ENCODE results near the gene AHCYL2. TPM values are rescaled to one million over a fixed set of nuclear protein-coding genes. Genes with fewer than 3 reads are reported as not detected.

Gene AHCYL2
- polyA plus RNA-seq, 1 experiment, result 13.3 TPM

- CTCF ChIA-PET, result interaction anchor here (1.0 to 1.1 kb wide), 2 partner anchors 18 to 26 kb away, joined by 3 to 4 read pairs; no protein-coding TSS in a partner anchor
- no peak for TF ChIP-seq CTCF (IDR thresholded peaks at IDR 0.05; ENCODE audit: low read depth, low read length)
- H3K27ac ChIP-seq (ENCODE audit: low read depth, low read length), result no peak overlapping the region
- no peaks in the 10 kb centered on the region for H3K9me3 ChIP-seq (ENCODE audit: control insufficient read depth, insufficient read depth, low read length)
- POLR2A ChIA-PET, result no interaction called here
- no peak overlapping the region for H3K4me3 ChIP-seq (ENCODE audit: low read depth, low read length)
- H3K27me3 ChIP-seq (ENCODE audit: control insufficient read depth, insufficient read depth, low read length), result no peaks in the 10 kb centered on the region
- no peak for DNase-seq (ENCODE audit: low read depth, low spot score)
These were observed 169.3 kb downstream of the AHCYL2 start for GRCh38 chr7:129394101-129394500.

- Histone ChIP-seq H3K9me3 (ENCODE audit: control insufficient read depth, insufficient read depth, low read length) (no peaks in the 10 kb centered on the region), H3K4me3 (ENCODE audit: low read depth, low read length) (no peak overlapping the region), H3K27ac (ENCODE audit: low read depth, low read length) (no peak overlapping the region), H3K27me3 (ENCODE audit: control insufficient read depth, insufficient read depth, low read length) (no peaks in the 10 kb centered on the region)
- TF ChIP-seq CTCF (IDR thresholded peaks at IDR 0.05; ENCODE audit: low read depth, low read length), result no peak
- CTCF ChIA-PET, result interaction anchor here (0.7 to 3.1 kb wide), 2 partner anchors 28 to 218 kb away, joined by 3 to 12 read pairs; no protein-coding TSS in a partner anchor
- POLR2A ChIA-PET, result no interaction called here
- no peak for DNase-seq (ENCODE audit: low read depth, low spot score)
These were observed 170.4 kb downstream of the AHCYL2 start for GRCh38 chr7:129394982-129395914.

GRCh38 chr7:129401228-129401966 lies 176.6 kb downstream of the AHCYL2 start:
- POLR2A ChIA-PET, result no interaction called here
- no peak for DNase-seq (ENCODE audit: low read depth, low spot score)
- no peak overlapping the region for H3K4me3 ChIP-seq (ENCODE audit: low read depth, low read length)
- TF ChIP-seq CTCF (IDR thresholded peaks at IDR 0.05; ENCODE audit: low read depth, low read length), result no peak
- H3K9me3 ChIP-seq (ENCODE audit: control insufficient read depth, insufficient read depth, low read length), result no peaks in the 10 kb centered on the region
- no peaks in the 10 kb centered on the region for H3K27me3 ChIP-seq (ENCODE audit: control insufficient read depth, insufficient read depth, low read length)
- H3K27ac ChIP-seq (ENCODE audit: low read depth, low read length), result no peak overlapping the region
- CTCF ChIA-PET, result interaction anchor here (0.9 to 3.1 kb wide), 5 partner anchors 10 to 190 kb away, joined by 3 to 16 read pairs (median 4); no protein-coding TSS in a partner anchor

DNA sequence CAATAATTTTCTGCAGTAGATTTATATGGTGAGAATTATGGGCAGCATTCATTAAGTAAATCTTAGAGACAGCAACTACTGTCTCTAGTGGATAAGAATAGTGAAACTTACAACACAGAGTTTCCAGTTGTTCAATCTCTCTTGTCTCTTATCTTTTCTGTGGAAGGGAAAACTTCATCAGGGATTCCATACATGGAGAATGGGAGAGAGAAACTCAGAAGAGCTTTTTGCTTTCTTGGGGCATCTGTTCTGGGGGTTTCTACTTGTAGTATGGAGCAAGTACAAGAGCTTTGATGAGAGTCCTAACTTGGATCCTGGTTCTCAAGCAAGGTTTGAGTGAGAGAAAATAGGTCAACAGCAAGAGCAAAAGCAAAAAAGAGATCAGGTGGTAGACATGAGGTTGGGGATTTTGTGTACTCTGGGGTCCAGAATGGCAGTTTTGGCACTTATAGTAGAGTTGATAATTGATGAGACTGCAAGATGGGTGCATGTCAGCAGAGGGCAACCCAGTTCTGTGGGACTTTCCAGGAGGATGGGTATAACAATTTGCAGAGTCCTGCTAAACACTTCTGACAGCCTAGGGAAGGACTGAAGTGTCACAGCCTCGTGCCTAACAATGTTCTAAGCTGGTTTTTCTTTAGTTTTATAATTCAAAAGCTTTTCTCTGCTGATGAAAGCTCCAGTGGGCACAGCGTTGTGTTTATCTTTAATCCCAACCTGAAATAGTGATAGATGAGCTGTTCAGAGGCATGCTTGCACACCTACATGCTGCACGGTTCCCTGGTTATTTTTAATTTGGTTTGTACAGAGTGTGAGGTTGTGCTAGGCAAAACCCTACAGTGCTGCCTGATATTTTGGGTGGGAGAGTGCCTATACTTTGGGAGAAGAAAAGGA lies 177.4 kb downstream of the AHCYL2 start:
- ChIA-PET POLR2A (no interaction called here), CTCF (interaction anchor here (1.3 to 3.1 kb wide), 3 partner anchors 27 to 69 kb away, joined by 3 to 16 read pairs (median 8); no protein-coding TSS in a partner anchor)
- Histone ChIP-seq H3K4me3 (ENCODE audit: low read depth, low read length) (no peak overlapping the region), H3K27me3 (ENCODE audit: control insufficient read depth, insufficient read depth, low read length) (no peaks in the 10 kb centered on the region), H3K9me3 (ENCODE audit: control insufficient read depth, insufficient read depth, low read length) (no peaks in the 10 kb centered on the region), H3K27ac (ENCODE audit: low read depth, low read length) (no peak overlapping the region)
- no peak for DNase-seq (ENCODE audit: low read depth, low spot score)
- no peak for TF ChIP-seq CTCF (IDR thresholded peaks at IDR 0.05; ENCODE audit: low read depth, low read length)
